Measurements from ENCODE around the gene KCNE3.

DNA sequence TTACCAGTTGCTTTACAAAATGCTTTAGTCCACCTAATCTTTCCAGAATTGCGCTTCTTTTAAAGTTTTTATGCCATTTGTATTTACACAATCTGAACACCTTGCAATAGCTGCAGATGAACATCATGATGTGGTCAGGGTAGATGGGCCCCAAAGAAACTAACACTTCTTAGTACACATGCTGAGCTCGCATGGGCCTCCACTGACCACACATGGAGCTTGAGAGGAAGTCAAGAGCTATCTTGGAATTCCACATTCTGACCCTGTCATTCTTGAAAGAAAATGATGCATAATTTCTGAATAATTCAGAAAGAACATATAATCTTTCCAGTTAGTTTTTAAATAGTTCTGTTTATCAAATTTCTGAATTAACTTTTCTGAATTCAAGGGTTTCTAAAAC lies 18.5 kb upstream of the KCNE3 start:
- TF ChIP-seq, protein P1, sequence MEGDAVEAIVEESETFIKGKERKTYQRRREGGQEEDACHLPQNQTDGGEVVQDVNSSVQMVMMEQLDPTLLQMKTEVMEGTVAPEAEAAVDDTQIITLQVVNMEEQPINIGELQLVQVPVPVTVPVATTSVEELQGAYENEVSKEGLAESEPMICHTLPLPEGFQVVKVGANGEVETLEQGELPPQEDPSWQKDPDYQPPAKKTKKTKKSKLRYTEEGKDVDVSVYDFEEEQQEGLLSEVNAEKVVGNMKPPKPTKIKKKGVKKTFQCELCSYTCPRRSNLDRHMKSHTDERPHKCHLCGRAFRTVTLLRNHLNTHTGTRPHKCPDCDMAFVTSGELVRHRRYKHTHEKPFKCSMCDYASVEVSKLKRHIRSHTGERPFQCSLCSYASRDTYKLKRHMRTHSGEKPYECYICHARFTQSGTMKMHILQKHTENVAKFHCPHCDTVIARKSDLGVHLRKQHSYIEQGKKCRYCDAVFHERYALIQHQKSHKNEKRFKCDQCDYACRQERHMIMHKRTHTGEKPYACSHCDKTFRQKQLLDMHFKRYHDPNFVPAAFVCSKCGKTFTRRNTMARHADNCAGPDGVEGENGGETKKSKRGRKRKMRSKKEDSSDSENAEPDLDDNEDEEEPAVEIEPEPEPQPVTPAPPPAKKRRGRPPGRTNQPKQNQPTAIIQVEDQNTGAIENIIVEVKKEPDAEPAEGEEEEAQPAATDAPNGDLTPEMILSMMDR (IDR thresholded peaks at IDR 0.05): no peak
- no peak for TF ChIP-seq POLR2A (IDR thresholded peaks at IDR 0.05)

All from esophagus squamous epithelium (tissue), 4 donors.